Activated T-cell treated with anti-CD3 and anti-CD28 coated beads, Interleukin-2, amount 50 U/mL, for 4 hours (primary cell): ENCODE data around the gene SRPK2. TPM values are rescaled to one million over a fixed set of nuclear protein-coding genes. Genes with fewer than 3 reads are reported as not detected.

ENCODE experiments used
- ATAC-seq, 2 donors: fragments of 200-7000 bp; cut with Tn5 transposase; one replicate each; pipeline ENCODE4 v1.10.0; 2021
- DNase-seq: peaks from one replicate; pipeline ENCODE4 v3.0.0-alpha.2; 2020
- H3K27me3 Mint-ChIP-seq: one replicate; pipeline ENCODE4 v1.8.0; 2021; ENCODE audit warnings: low read depth, mixed read lengths
- H3K36me3 Mint-ChIP-seq: one replicate; pipeline ENCODE4 v1.8.0; 2022; ENCODE audit warnings: mixed read lengths; ENCODE audit not compliant: insufficient read depth
- H3K4me1 Mint-ChIP-seq: one replicate; pipeline ENCODE4 v1.8.0; 2021; ENCODE audit warnings: low read depth, mixed read lengths
- H3K4me3 Mint-ChIP-seq: one replicate; pipeline ENCODE4 v1.8.0; 2021; ENCODE audit warnings: mild to moderate bottlenecking, moderate library complexity, mixed read lengths
- H3K9me3 Mint-ChIP-seq: one replicate; pipeline ENCODE4 v1.8.0; 2021; ENCODE audit warnings: mixed read lengths
- total RNA-seq, 3 donors: library from RNA; stranded (reverse); gene quantifications; one replicate each; pipeline ENCODE4 v1.2.1, GENCODE V29; 2021

Gene SRPK2
- total RNA-seq, 3 donors from 2014 or later, result 29.6 to 32.2 (median 30.0) TPM

DNA sequence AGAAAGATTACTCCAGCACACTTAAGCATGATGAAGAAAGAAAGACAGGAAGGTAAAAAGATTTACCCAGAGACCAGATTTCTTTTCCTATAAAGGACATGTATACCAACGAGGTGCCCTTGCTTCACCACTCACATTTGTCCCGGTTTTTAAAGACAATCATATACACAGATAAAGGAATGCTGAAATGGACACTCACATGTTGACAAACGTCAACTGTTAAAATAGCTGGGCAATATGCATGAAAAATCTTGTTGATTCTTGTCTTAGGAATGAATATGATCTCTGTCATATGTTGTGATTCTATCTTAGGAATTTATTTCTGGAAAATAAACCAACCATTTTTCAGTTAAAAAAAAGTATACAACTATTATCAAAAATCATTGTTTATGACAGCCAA lies 158.2 kb downstream of the SRPK2 start:
- no peak for DNase-seq
- Mint-ChIP-seq H3K4me3 (no peak overlapping the region), H3K27me3 (no peaks in the 10 kb centered on the region), H3K36me3 (peaks cover 15% of the 10 kb centered on the region), H3K4me1 (peaks cover 7% of the 10 kb centered on the region), H3K9me3 (peaks cover 7% of the 10 kb centered on the region)
- no peak for ATAC-seq

DNA sequence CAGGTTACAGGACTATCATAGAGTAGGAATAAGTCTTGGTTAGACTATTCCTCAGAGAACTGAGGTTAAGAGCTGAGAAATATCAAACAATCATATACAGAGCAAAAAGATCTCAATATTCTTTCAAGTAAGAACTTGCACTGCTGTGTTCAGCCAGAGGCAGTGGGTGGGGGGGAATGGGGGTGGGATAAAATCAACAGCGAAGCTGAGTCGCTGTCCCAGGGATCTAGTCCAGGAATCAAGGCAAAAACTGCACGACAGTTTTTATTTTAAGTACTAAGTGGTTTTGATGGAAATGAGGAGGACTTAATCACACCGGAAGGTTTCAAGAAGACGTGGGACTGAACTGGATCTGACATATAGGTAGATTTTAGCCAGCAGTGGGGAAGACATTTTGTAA lies 159.1 kb downstream of the SRPK2 start:
- no peak for DNase-seq
- H3K4me3 Mint-ChIP-seq, result no peak overlapping the region

DNA sequence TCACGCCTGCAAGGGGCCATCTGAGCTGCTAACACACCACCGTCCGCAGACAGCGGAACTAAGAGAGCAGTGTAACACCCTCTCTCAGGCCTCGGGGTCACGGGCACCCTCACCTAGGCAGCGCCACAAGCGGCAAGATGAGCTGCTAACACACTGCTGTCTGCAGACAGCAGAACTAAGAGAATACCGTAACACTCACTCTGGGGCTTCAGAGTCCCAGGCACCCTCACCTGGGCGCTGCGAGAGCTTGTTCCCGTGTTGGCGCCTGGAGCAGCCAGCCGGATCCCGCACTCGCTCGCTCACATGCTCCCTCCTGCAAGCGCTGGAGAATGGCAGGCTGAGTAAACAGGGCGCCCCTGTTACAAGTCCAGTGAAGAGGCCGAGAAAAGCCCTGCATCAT lies 160.2 kb downstream of the SRPK2 start:
- Mint-ChIP-seq H3K4me3 (no peak overlapping the region), H3K36me3 (peaks cover 15% of the 10 kb centered on the region), H3K27me3 (no peaks in the 10 kb centered on the region), H3K9me3 (peaks cover 7% of the 10 kb centered on the region), H3K4me1 (peaks cover 13% of the 10 kb centered on the region)
- no peak for ATAC-seq
- no peak for DNase-seq

More for the DNA sequence above, 159.1 kb downstream of the SRPK2 start:
- no peak for ATAC-seq
- H3K27me3 Mint-ChIP-seq, result no peaks in the 10 kb centered on the region
- peaks cover 13% of the 10 kb centered on the region for H3K4me1 Mint-ChIP-seq
- H3K36me3 Mint-ChIP-seq, result peaks cover 15% of the 10 kb centered on the region
- peaks cover 7% of the 10 kb centered on the region for H3K9me3 Mint-ChIP-seq

DNA sequence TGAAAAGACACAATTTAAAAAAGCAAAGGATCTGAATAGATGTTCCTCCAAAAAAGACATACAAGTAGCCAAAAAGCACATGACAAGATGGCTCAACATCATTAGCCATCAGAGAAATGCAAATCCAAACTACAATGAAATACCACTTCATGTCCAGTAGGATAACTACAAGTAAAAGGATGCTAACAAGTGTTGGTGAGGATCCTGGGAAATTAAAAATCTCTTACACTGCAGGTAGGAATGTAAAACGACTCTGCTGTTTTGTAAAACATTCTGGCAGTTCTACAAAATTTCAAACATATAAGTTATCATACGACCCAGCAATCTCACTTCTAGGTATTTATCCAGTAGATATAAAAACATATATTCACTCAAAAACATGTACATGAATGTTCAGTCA lies 161.3 kb downstream of the SRPK2 start:
- no peaks in the 10 kb centered on the region for H3K27me3 Mint-ChIP-seq
- ATAC-seq (no peak), DNase-seq (no peak)
- peaks cover 20% of the 10 kb centered on the region for H3K4me1 Mint-ChIP-seq
- H3K4me3 Mint-ChIP-seq, result no peak overlapping the region
- H3K36me3 Mint-ChIP-seq, result peaks cover 15% of the 10 kb centered on the region
- peaks cover 7% of the 10 kb centered on the region for H3K9me3 Mint-ChIP-seq

GRCh38 chr7:105224884-105225651 lies 163.7 kb downstream of the SRPK2 start:
- H3K4me1 Mint-ChIP-seq, result peaks cover 30% of the 10 kb centered on the region

DNA sequence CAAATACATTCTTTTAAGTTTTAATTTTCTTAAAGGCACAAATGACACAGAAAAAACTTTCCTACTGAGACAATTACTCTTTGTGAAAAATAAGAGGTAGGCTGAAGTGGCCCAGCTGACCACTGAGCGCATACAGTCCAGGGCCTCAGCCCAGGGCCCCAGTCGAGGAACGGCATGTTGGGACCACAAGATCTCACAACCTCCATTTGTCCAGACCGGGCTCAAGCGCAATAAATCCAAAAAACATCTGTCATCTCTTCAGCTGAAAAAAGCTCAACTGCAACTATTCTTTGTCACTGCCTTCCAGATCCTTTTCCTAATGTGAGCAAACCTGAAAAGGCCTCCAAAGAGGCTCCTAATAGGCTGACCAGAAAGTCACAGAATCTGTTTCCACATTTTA lies 165.8 kb downstream of the SRPK2 start:
- ATAC-seq (no peak), DNase-seq (no peak)
- Mint-ChIP-seq H3K27me3 (no peaks in the 10 kb centered on the region), H3K4me3 (no peak overlapping the region), H3K36me3 (peaks cover 3% of the 10 kb centered on the region), H3K9me3 (peaks cover 7% of the 10 kb centered on the region), H3K4me1 (peaks cover 38% of the 10 kb centered on the region)

More at GRCh38 chr7:105224884-105225651, 163.7 kb downstream of the SRPK2 start:
- peaks cover 7% of the 10 kb centered on the region for H3K9me3 Mint-ChIP-seq
- ATAC-seq (peak in 1 of 2 donors; percentile 72), DNase-seq (no peak)
- peaks cover 10% of the 10 kb centered on the region for H3K36me3 Mint-ChIP-seq
- H3K27me3 Mint-ChIP-seq, result no peaks in the 10 kb centered on the region
- H3K4me3 Mint-ChIP-seq, result no peak overlapping the region

GRCh38 chr7:105219771-105220160 lies 169.0 kb downstream of the SRPK2 start:
- Mint-ChIP-seq H3K4me1 (peaks cover 42% of the 10 kb centered on the region), H3K36me3 (peaks cover 3% of the 10 kb centered on the region), H3K9me3 (no peaks in the 10 kb centered on the region), H3K27me3 (no peaks in the 10 kb centered on the region), H3K4me3 (no peak overlapping the region)
- ATAC-seq (no peak), DNase-seq (no peak)

DNA sequence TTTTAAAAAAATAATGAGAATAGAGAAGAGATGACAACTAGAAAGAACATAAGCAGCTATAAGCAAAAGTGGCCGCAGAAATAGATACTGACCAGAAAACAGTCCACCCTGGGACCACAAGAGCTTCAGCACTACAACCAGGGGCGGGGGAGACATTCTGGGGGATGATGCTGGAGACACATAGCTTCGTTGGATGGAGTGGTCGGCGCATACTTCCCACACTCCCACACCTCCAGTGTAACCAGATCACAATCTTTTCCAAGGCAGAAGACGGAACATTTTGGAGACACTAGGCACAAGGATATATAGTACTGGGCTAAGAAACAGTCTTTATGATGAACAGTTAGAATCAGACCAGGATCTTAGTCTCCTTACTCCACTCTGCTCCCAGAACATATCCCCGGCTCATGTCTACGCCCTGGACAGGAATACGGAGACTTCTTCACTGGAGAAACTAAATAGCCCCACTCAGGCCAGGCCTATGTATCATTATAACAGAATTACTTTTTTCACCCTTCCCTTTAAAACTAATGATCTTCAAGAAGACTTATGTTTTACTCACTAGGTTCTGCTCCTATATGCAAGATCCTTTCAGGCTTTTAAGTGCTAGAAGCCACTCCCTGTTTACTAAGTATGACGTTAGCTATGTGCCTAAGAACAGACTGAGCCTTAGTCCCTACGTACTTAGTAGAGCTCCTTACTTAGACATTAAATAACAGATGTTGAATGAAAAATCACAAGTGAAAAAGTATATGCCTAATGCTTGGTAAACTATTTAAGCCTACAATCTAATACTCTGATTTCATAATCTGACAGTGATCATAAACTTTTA lies 169.6 kb downstream of the SRPK2 start:
- no peaks in the 10 kb centered on the region for H3K27me3 Mint-ChIP-seq
- no peak overlapping the region for H3K4me3 Mint-ChIP-seq
- DNase-seq, result no peak
- peaks cover 44% of the 10 kb centered on the region for H3K4me1 Mint-ChIP-seq
- no peaks in the 10 kb centered on the region for H3K9me3 Mint-ChIP-seq
- no peak for ATAC-seq
- peaks cover 3% of the 10 kb centered on the region for H3K36me3 Mint-ChIP-seq

GRCh38 chr7:105218215-105218614 lies 170.5 kb downstream of the SRPK2 start:
- DNase-seq (no peak), ATAC-seq (no peak)
- H3K9me3 Mint-ChIP-seq, result no peaks in the 10 kb centered on the region
- H3K4me1 Mint-ChIP-seq, result peaks cover 50% of the 10 kb centered on the region
- peaks cover 3% of the 10 kb centered on the region for H3K36me3 Mint-ChIP-seq
- no peaks in the 10 kb centered on the region for H3K27me3 Mint-ChIP-seq
- no peak overlapping the region for H3K4me3 Mint-ChIP-seq

GRCh38 chr7:105216786-105217185 lies 171.9 kb downstream of the SRPK2 start:
- no peaks in the 10 kb centered on the region for H3K9me3 Mint-ChIP-seq
- peaks cover 54% of the 10 kb centered on the region for H3K4me1 Mint-ChIP-seq
- H3K4me3 Mint-ChIP-seq, result no peak overlapping the region
- H3K36me3 Mint-ChIP-seq, result peaks cover 3% of the 10 kb centered on the region
- H3K27me3 Mint-ChIP-seq, result no peaks in the 10 kb centered on the region
- ATAC-seq, result no peak
- no peak for DNase-seq

DNA sequence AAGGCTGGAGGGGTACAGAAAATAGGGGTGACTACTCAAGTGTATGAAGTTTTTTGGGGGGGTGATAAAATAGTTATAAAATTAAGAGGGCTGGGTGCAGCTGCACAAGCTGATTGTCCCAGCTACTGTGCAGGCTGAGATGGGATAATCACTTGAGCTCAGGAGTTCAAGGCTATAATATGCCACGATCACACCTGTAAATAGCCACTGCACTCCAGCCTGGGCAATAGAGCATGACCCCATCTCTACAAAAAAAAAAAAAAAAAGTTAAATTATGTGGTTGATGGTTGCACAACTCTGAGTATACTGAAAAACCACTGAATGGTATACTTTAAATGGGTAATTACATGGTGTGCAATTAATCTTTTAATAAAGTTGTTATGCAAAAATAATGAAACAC lies 172.9 kb downstream of the SRPK2 start:
- Mint-ChIP-seq H3K4me1 (peaks cover 56% of the 10 kb centered on the region), H3K4me3 (no peak overlapping the region)

GRCh38 chr7:105215182-105215581 lies 173.5 kb downstream of the SRPK2 start:
- no peaks in the 10 kb centered on the region for H3K27me3 Mint-ChIP-seq
- H3K4me1 Mint-ChIP-seq, result peaks cover 63% of the 10 kb centered on the region
- H3K9me3 Mint-ChIP-seq, result no peaks in the 10 kb centered on the region
- DNase-seq, result no peak
- peaks cover 3% of the 10 kb centered on the region for H3K36me3 Mint-ChIP-seq
- no peak overlapping the region for H3K4me3 Mint-ChIP-seq
- ATAC-seq, result no peak

More for the DNA sequence above, 172.9 kb downstream of the SRPK2 start:
- ATAC-seq, result no peak
- no peaks in the 10 kb centered on the region for H3K9me3 Mint-ChIP-seq
- no peak for DNase-seq
- H3K36me3 Mint-ChIP-seq, result peaks cover 3% of the 10 kb centered on the region
- H3K27me3 Mint-ChIP-seq, result no peaks in the 10 kb centered on the region

GRCh38 chr7:105213611-105214010 lies 175.1 kb downstream of the SRPK2 start:
- no peak for DNase-seq
- no peaks in the 10 kb centered on the region for H3K9me3 Mint-ChIP-seq
- no peak for ATAC-seq
- H3K36me3 Mint-ChIP-seq, result peaks cover 3% of the 10 kb centered on the region
- H3K4me1 Mint-ChIP-seq, result peaks cover 71% of the 10 kb centered on the region
- H3K4me3 Mint-ChIP-seq, result no peak overlapping the region
- H3K27me3 Mint-ChIP-seq, result no peaks in the 10 kb centered on the region

- Mint-ChIP-seq H3K4me3 (no peak overlapping the region), H3K36me3 (peaks cover 3% of the 10 kb centered on the region), H3K4me1 (peaks cover 73% of the 10 kb centered on the region), H3K9me3 (no peaks in the 10 kb centered on the region), H3K27me3 (no peaks in the 10 kb centered on the region)
- ATAC-seq (no peak), DNase-seq (no peak)
Observed at GRCh38 chr7:105212212-105212611, 176.5 kb downstream of the SRPK2 start.
